Upper lobe of right lung (tissue), 1 donor: Measurements from ENCODE around the gene MPIG6B. TPM values are rescaled to one million over a fixed set of nuclear protein-coding genes. Genes with fewer than 3 reads are reported as not detected.
A peak's percentile ranks its signal among the peaks of the same experiment; 100 is the strongest.

Experiments used
- ATAC-seq: fragments of 200-7000 bp; cut with Tn5 transposase; one replicate; pipeline ENCODE4 v1.9.1; 2020; ENCODE audit warnings: mild to moderate bottlenecking, moderate library complexity
- DNase-seq: peaks from one replicate; pipeline ENCODE4 v3.0.0-alpha.2; 2020
- H3K27ac ChIP-seq: fragments of 200-600 bp; one replicate; pipeline ENCODE4 v1.8.0; 2022
- H3K27me3 ChIP-seq: fragments of 200-600 bp; one replicate; pipeline ENCODE4 v1.8.0; 2022; ENCODE audit warnings: mild to moderate bottlenecking
- H3K36me3 ChIP-seq: fragments of 200-600 bp; one replicate; pipeline ENCODE4 v1.8.0; 2022
- H3K4me1 ChIP-seq: fragments of 200-600 bp; one replicate; pipeline ENCODE4 v1.8.0; 2022
- H3K4me3 ChIP-seq: fragments of 200-600 bp; one replicate; pipeline ENCODE4 v1.8.0; 2022; ENCODE audit warnings: mild to moderate bottlenecking
- H3K9me3 ChIP-seq: fragments of 200-600 bp; one replicate; pipeline ENCODE4 v1.8.0; 2022
- intact Hi-C: fragments of 100-400 bp; cut with DNase I; formaldehyde crosslinking; loops from one replicate; pipeline ENCODE4 v1.11.0; 2022
- total RNA-seq: library from RNA; stranded (reverse); fragmentation: NEBNext Ultra II Directional; extraction: Animal tissue kit (Norgen Biotek cat#: 25700); gene quantifications from one replicate; pipeline ENCODE4 v1.2.1, GENCODE V29; 2021
- TF ChIP-seq, protein P1 (sequence below): fragments of 200-600 bp; IDR thresholded peaks from one replicate; pipeline ENCODE4 v1.8.0; 2022; ENCODE audit warnings: antibody characterized with exemption
- donor health status: DM: no; HTN: yes; CAD: no; lungs with severe emphysema.

Gene MPIG6B
- total RNA-seq, 1 donor from 2014 or later = 1.1 TPM

DNA sequence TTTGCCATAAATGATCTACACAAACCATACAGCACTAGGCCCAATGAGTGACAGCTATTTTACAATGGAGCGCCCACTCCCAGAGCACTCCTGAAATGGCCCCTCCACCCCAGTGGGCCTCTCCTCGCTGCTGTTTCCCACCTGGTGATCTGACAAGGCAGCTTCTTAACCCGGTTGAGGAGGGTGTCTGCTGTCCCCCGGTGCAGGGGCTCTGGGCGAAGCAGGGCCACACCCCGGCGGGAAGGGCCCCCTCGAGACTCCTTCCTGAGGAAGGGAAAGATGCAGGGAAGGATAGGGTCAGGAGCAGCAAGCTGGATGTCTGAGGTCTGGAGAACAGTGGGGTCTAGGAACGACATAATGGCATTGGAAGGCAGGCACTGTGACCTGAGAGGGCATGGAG lies 30.3 kb upstream of the MPIG6B start:
- no peak for DNase-seq
- intact Hi-C loops = loop anchor here (10.0 kb wide), 1 partner anchor 142 kb away; no protein-coding TSS in a partner anchor
- no peaks in the 10 kb centered on the region for H3K27me3 ChIP-seq
- TF ChIP-seq, protein P1, sequence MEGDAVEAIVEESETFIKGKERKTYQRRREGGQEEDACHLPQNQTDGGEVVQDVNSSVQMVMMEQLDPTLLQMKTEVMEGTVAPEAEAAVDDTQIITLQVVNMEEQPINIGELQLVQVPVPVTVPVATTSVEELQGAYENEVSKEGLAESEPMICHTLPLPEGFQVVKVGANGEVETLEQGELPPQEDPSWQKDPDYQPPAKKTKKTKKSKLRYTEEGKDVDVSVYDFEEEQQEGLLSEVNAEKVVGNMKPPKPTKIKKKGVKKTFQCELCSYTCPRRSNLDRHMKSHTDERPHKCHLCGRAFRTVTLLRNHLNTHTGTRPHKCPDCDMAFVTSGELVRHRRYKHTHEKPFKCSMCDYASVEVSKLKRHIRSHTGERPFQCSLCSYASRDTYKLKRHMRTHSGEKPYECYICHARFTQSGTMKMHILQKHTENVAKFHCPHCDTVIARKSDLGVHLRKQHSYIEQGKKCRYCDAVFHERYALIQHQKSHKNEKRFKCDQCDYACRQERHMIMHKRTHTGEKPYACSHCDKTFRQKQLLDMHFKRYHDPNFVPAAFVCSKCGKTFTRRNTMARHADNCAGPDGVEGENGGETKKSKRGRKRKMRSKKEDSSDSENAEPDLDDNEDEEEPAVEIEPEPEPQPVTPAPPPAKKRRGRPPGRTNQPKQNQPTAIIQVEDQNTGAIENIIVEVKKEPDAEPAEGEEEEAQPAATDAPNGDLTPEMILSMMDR = no peak
- ATAC-seq = no peak
- H3K4me3 ChIP-seq = no peak overlapping the region
- H3K27ac ChIP-seq = no peak overlapping the region
- H3K36me3 ChIP-seq = peaks cover 96% of the 10 kb centered on the region
- H3K9me3 ChIP-seq = no peaks in the 10 kb centered on the region
- no peaks in the 10 kb centered on the region for H3K4me1 ChIP-seq

DNA sequence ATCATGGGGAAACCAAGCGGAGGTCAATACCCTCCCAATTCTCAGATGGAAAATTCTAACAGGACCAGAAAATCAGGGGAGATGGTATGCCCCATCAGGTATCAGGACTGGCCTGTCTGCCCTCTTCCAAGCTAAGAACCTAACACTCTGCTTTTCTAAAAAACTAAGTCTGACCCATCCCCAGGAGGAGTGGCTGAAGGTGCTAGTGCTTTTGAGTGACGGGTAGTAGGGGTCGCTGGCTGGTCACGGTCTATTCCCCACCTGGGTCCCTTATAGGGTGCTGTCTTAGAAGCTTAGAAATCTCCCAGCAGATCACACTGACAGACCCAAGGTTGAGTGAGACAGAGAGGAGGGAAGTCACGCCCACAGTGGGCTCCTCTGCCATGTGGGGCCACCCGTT lies 29.6 kb upstream of the MPIG6B start:
- intact Hi-C loops = loop anchor here (10.0 kb wide), 1 partner anchor 141 kb away; no protein-coding TSS in a partner anchor
- Histone ChIP-seq H3K36me3 (peaks cover 96% of the 10 kb centered on the region), H3K9me3 (no peaks in the 10 kb centered on the region), H3K27ac (no peak overlapping the region), H3K4me1 (no peaks in the 10 kb centered on the region), H3K4me3 (no peak overlapping the region), H3K27me3 (no peaks in the 10 kb centered on the region)
- TF ChIP-seq, protein P1 = no peak
- ATAC-seq (no peak), DNase-seq (no peak)

DNA sequence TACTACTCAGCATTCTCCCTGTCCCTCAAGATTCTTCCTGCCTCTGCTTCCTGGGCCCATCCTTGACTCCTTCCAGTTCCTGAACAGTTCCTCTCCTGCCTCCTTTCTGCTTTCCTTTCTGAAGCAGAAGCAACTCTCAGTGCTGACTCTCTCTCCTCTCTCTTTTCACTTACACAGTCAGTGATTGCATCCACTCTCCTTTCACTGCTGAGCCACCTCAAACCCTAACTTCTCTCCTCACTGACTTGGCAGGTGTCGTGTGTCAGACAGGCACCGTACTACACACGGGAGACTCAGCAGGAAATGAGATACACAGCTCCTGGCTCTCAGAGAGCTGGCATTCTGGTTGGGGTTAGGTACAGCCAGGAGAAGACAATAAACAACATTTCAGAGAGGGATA lies 25.6 kb upstream of the MPIG6B start:
- intact Hi-C loops = loop anchor here (10.0 kb wide), 1 partner anchor 137 kb away; no protein-coding TSS in a partner anchor
- Histone ChIP-seq H3K4me3 (no peak overlapping the region), H3K9me3 (no peaks in the 10 kb centered on the region), H3K36me3 (peaks cover 77% of the 10 kb centered on the region), H3K27me3 (no peaks in the 10 kb centered on the region), H3K27ac (no peak overlapping the region), H3K4me1 (peaks cover 17% of the 10 kb centered on the region)
- TF ChIP-seq, protein P1 = no peak
- DNase-seq (no peak), ATAC-seq (no peak)

DNA sequence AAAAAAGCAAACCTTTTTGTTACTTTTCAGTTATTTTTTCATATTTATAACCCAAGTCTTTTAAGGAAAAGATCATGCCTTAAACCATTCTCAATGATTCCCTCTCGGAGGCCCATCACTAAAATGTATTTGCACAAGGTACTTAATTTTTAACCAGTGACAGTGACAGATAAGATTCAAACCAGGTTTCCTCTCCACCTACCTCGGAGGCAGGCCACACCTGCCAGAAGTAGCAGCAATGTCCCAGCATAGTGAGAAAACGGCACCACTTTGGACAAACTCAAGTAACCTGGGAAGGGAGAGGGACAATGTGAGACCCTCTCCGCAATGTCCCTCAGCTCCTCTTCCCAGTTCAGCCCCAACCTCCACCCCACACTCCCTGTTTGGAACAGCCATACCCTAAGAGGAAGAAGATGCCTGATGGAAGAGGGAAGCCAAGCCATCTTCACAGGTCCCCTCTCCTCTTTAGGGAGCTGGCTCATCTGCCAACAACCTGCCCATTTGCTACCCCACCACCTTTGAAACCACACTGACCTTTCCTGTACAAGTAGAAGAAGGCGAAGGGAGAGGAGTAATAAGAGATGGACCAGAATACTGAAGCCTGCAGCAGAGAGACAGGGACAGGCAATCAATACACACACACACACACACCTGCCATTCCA lies 22.3 kb upstream of the MPIG6B start:
- no peaks in the 10 kb centered on the region for H3K9me3 ChIP-seq
- peaks cover 44% of the 10 kb centered on the region for H3K36me3 ChIP-seq
- TF ChIP-seq, protein P1 = no peak
- H3K27me3 ChIP-seq = no peaks in the 10 kb centered on the region
- DNase-seq = no peak
- no peak overlapping the region for H3K27ac ChIP-seq
- H3K4me1 ChIP-seq = peaks cover 17% of the 10 kb centered on the region
- no peak overlapping the region for H3K4me3 ChIP-seq
- ATAC-seq = no peak
- intact Hi-C loops = no loop called here

DNA sequence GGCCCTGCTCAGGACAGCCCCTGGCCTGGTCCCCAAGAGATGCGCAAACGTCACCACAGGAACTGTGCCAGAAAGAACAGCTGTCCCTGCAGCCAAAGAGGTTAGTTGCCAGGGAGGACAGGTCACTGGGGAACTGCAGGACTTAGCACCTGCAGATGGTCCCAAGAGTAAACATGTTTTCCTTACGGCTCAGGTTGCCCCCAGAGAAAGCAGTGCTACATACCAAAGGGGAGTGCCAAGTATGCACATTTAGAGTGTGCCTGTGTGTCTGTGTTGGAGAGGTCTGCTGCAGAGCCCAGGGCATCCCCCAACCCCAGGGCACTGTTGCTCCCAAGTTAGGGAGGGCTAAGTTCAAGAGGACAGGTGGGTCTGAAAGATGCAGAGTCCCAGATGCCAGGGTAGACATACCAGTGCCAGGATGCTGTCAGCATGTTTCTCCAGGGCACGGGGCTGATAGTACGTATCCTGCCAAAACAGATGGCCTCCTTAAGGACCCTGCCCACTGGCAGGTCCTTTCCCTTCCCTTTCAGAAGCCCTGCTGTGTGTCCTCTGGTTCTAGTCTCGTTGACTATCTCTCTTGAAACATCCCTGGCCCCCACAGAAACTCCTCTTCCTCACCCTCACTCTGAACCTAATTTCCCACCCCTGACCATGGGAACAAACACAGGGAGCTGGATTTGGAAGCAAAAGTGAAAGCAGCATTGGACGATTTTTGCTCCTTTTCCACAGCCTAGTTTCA lies 21.3 kb upstream of the MPIG6B start:
- Histone ChIP-seq H3K4me3 (peak overlapping the region; percentile 83), H3K4me1 (peaks cover 17% of the 10 kb centered on the region), H3K36me3 (peaks cover 34% of the 10 kb centered on the region), H3K27me3 (no peaks in the 10 kb centered on the region), H3K9me3 (no peaks in the 10 kb centered on the region), H3K27ac (peak overlapping the region; percentile 97)
- ATAC-seq = no peak
- TF ChIP-seq, protein P1 = no peak
- DNase-seq = no peak
- intact Hi-C loops = no loop called here
